A549 (cell line): Measurements from ENCODE around the gene SYNJ1. TPM values are rescaled to one million over a fixed set of nuclear protein-coding genes. Genes with fewer than 3 reads are reported as not detected.
A peak's percentile ranks its signal among the peaks of the same experiment; 100 is the strongest.

Experiments
- ATAC-seq, 2 experiments: fragments of 200-7000 bp in 1 of 2; fragments of >200 bp in 1 of 2; cut with Nextera tagmentation in 1 of 2; cut with Tn5 transposase in 1 of 2; 3 replicates each; pipeline versions ENCODE4 v1.8.0 to v1.9.1; 2018 to 2020; ENCODE audit warnings: mild to moderate bottlenecking in 1 of 2, moderate library complexity in 1 of 2
- CTCF ChIA-PET: fragments of 300-600 bp; sonication (Branson Sonifier 250); formaldehyde crosslinking; extraction: SDS; loops from one replicate; lab custom pipeline; 2021; ENCODE audit warnings: antibody characterized with exemption, inconsistent platforms; lab: Yijun Ruan, JAX
- POLR2A ChIA-PET: fragments of 350-600 bp; formaldehyde crosslinking; extraction: SDS; loops from one replicate; lab custom pipeline; 2021; ENCODE audit warnings: antibody characterized with exemption, inconsistent platforms; lab: Yijun Ruan, JAX
- DNase-seq, 2 experiments: peaks; one replicate each; pipeline versions ENCODE4 v3.0.0 to v3.0.0-alpha.2; 2011 to 2016; ENCODE audit warnings: low read depth in 1 of 2, low spot score in 1 of 2
- FAIRE-seq: peaks from 2 replicates; lab custom pipeline; 2011; peaks lifted over from hg19 to GRCh38; lab: Jason Lieb, UNC
- H3K27ac ChIP-seq, 2 experiments: fragments of >200 bp; sonication (Bioruptor Twin); formaldehyde crosslinking; 3 replicates each; pipeline ENCODE4 v1.5.1; 2016 to 2017
- H3K4me1 ChIP-seq: fragments of >200 bp; sonication (Bioruptor Twin); formaldehyde crosslinking; 3 replicates; pipeline ENCODE4 v1.6.1; 2016
- H3K4me2 ChIP-seq: fragments of >200 bp; sonication (Bioruptor Twin); formaldehyde crosslinking; 3 replicates; pipeline ENCODE4 v1.6.1; 2016
- H3K4me3 ChIP-seq: fragments of >200 bp; sonication (Bioruptor Twin); formaldehyde crosslinking; 3 replicates; pipeline ENCODE4 v1.5.1; 2016
- H3K9me3 ChIP-seq: fragments of >200 bp; sonication (Bioruptor Twin); formaldehyde crosslinking; 3 replicates; pipeline ENCODE4 v1.6.1; 2016
- CEBPB ChIP-seq, 2 experiments: fragments of >200 bp in 1 of 2; sonication (Bioruptor Twin) in 1 of 2; formaldehyde crosslinking in 1 of 2; IDR thresholded peaks; 2 replicates each; pipeline ENCODE4 v1.6.1; 2012 to 2016
- CHD2 ChIP-seq: fragments of 150-350 bp; IDR thresholded peaks from 2 replicates; pipeline ENCODE4 v1.6.1; 2014; ENCODE audit warnings: low read length; ENCODE audit not compliant: partially characterized antibody
- CHD4 ChIP-seq: fragments of 200-600 bp; sonication (generic); IDR thresholded peaks from 2 replicates; pipeline ENCODE4 v1.6.1; 2016; ENCODE audit warnings: antibody characterized with exemption, mild to moderate bottlenecking, borderline replicate concordance
- EHF ChIP-seq: fragments of 250-450 bp; sonication (Bioruptor Pico); IDR thresholded peaks from 2 replicates; pipeline ENCODE4 v1.5.0; 2020; ENCODE audit warnings: mild to moderate bottlenecking
- FOSB ChIP-seq: fragments of 250-450 bp; sonication (Bioruptor Pico); IDR thresholded peaks from 2 replicates; pipeline ENCODE4 v1.5.0; 2020; ENCODE audit warnings: mild to moderate bottlenecking, moderate library complexity
- GATA3 ChIP-seq: IDR thresholded peaks from 2 replicates; pipeline ENCODE4 v1.6.1; 2012; ENCODE audit warnings: borderline replicate concordance
- HDAC2 ChIP-seq: fragments of 200-600 bp; sonication (generic); IDR thresholded peaks from 2 replicates; pipeline ENCODE4 v1.6.1; 2016
- HOXA7 ChIP-seq: fragments of 250-450 bp; sonication (Bioruptor Pico); IDR thresholded peaks from 2 replicates; pipeline ENCODE4 v1.5.0; 2020; ENCODE audit warnings: mild to moderate bottlenecking, moderate library complexity
- KDM1A ChIP-seq: fragments of 200-600 bp; sonication (generic); IDR thresholded peaks from 2 replicates; pipeline ENCODE4 v1.6.1; 2016; ENCODE audit warnings: low read depth, mild to moderate bottlenecking
- KDM5A ChIP-seq: fragments of 200-600 bp; sonication (generic); IDR thresholded peaks from 2 replicates; pipeline ENCODE4 v1.6.1; 2016; ENCODE audit warnings: antibody characterized with exemption, mild to moderate bottlenecking
- MAFK ChIP-seq: fragments of 450-650 bp; IDR thresholded peaks from 2 replicates; pipeline ENCODE4 v1.6.1; 2014; ENCODE audit not compliant: partially characterized antibody
- MAX ChIP-seq: IDR thresholded peaks from 2 replicates; pipeline ENCODE4 v1.6.1; 2012
- NFE2L2 ChIP-seq: fragments of 150-350 bp; conservative IDR thresholded peaks from 2 replicates; pipeline ENCODE4 v1.6.1; 2014; ENCODE audit warnings: low read length
- NR3C1 ChIP-seq: fragments of >200 bp; sonication (Bioruptor Twin); formaldehyde crosslinking; IDR thresholded peaks from 3 replicates; pipeline ENCODE4 v1.6.1; 2017
- PHF8 ChIP-seq: fragments of 200-600 bp; sonication (generic); IDR thresholded peaks from 2 replicates; pipeline ENCODE4 v1.6.1; 2016; ENCODE audit warnings: low read depth, mild to moderate bottlenecking, antibody characterized with exemption, moderate library complexity, borderline replicate concordance
- POLR2AphosphoS2 ChIP-seq: conservative IDR thresholded peaks from 2 replicates; pipeline ENCODE4 v1.6.1; 2012; ENCODE audit warnings: low read length, improper control_type of control experiment, inconsistent platforms
- TFCP2L1 ChIP-seq: fragments of 250-450 bp; sonication (Bioruptor Pico); IDR thresholded peaks from 2 replicates; pipeline ENCODE4 v1.5.0; 2021; ENCODE audit warnings: mild to moderate bottlenecking
- ZFP36 ChIP-seq: fragments of 450-650 bp; IDR thresholded peaks from 2 replicates; pipeline ENCODE4 v1.6.1; 2014; ENCODE audit warnings: borderline replicate concordance; ENCODE audit not compliant: partially characterized antibody
- ZSCAN20 ChIP-seq: fragments of 250-450 bp; sonication (Bioruptor Pico); IDR thresholded peaks from 2 replicates; pipeline ENCODE4 v1.8.0; 2022; ENCODE audit warnings: mild to moderate bottlenecking, moderate library complexity
- WGBS: methylation state at CpG from one replicate; pipeline ENCODE4 v1.1.6; 2017; ENCODE audit errors: missing lambda C conversion rate; 5-methylcytosine and 5-hydroxymethylcytosine counted together
- polyA plus RNA-seq, 4 experiments: library from polyadenylated mRNA; depleted of rRNA in 3 of 4; stranded (reverse); fragments of >200 nt; fragmentation: RNase III in 1 of 4; extraction: RNeasy Plus Mini Kit Qiagen cat#74134 plus additional on column Dnase treatment in 1 of 4; gene quantifications; 2 replicates in 3 of 4; 3 replicates in 1 of 4; pipeline ENCODE4 v1.2.3, GENCODE V29; 2011 to 2017
- TF ChIP-seq, protein P1 (sequence below): fragments of >200 bp; sonication (Bioruptor Twin); formaldehyde crosslinking; IDR thresholded peaks from 3 replicates; pipeline ENCODE4 v1.6.1; 2016
- TF ChIP-seq, protein P2 (sequence below): fragments of >200 bp; sonication (Bioruptor Twin); formaldehyde crosslinking; IDR thresholded peaks from 3 replicates; pipeline ENCODE4 v1.5.1; 2016

Gene SYNJ1
- polyA plus RNA-seq, 2 of the 4 experiments (the other 2 are of a cell fraction): 2.3 to 3.8 TPM

DNA sequence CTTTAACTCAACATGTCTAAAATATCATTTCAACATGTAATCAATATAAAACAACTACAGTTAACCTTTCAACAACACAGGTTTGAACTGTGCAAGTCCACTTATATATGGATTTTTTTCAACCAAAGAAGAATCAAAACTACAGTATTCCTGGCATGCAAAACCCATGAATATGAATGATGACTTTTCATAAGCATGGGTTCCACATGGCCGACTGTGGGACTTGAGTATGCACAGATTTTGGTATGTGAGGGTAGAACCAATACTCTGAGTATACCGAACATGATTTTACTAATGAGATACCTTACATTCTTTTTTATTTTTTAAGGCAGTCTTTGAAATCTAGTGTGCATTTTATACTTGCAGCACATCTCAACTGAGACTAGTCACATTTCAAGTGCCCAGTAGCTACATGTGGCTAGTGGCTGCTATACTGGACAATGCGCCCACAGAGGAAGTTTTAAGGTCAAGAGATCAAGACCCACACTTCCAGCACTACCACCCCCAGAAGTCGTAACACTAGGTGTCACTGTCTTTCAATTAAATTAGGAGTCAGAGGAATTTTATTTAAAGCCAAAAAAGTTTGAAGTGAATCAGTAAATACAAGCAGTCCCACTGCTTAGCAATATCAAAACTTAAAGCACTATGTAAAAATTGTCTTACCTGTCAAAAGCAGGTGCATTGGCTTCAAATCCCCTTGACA, 40.0 kb downstream of the SYNJ1 start:
- no peak for ATAC-seq
- POLR2A ChIA-PET: no interaction called here
- TF ChIP-seq HDAC2 (no peak), PHF8 (no peak), CHD4 (no peak), ZSCAN20 (CRISPR knock-in tag) (no peak), FOSB (CRISPR knock-in tag) (no peak), EHF (CRISPR knock-in tag) (no peak), KDM5A (no peak), MAFK (no peak)
- TF ChIP-seq, protein P1, sequence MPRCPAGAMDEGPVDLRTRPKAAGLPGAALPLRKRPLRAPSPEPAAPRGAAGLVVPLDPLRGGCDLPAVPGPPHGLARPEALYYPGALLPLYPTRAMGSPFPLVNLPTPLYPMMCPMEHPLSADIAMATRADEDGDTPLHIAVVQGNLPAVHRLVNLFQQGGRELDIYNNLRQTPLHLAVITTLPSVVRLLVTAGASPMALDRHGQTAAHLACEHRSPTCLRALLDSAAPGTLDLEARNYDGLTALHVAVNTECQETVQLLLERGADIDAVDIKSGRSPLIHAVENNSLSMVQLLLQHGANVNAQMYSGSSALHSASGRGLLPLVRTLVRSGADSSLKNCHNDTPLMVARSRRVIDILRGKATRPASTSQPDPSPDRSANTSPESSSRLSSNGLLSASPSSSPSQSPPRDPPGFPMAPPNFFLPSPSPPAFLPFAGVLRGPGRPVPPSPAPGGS: no peak
- TF ChIP-seq, all 56 proteins: peak for 0
- no peaks in the 10 kb centered on the region for H3K9me3 ChIP-seq
- FAIRE-seq (no peak), DNase-seq (no peak)
- H3K4me2 ChIP-seq: no peak overlapping the region
- CTCF ChIA-PET: no interaction called here
- H3K4me3 ChIP-seq: no peak overlapping the region
- 73% methylated on average over 4 of the region's 4 CpGs for WGBS
- H3K4me1 ChIP-seq: no peaks in the 10 kb centered on the region
- H3K27ac ChIP-seq: no peak overlapping the region

DNA sequence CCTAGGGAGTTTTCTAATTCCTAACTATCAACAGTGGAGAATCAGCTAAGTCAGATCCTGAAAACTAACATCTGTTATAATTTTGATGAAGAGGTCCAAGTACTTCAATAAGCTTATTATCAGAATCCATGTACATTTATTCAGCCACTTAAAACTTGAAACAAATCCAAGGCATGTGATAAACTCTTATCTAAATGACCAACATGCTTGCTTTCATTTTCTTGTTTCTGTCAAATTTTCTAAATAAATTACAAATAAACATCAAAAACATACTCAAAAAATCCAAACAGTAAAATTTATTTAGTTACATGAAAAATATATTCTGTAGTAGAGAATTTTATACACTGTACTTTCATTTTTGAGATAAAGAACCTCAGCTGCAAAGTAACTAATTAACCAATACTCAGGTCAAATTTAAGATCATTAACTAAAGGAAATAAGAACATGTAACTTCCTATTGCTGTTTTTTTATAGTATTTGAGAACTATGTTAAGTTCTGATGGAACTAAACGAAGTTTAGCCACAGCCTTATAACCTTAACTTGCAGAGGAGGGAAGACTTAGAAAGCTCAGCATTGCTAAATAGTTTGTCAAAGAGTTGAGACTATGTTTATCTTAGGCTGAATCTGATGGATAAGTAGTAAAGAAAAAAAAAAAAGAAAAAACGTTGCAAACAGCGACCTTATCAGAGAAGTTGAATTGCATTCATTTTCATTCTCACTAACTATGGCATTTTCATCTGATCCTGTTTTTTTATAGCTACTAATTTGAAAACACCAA, 44.9 kb downstream of the SYNJ1 start:
- Histone ChIP-seq H3K4me1 (no peaks in the 10 kb centered on the region), H3K4me3 (no peak overlapping the region), H3K4me2 (peak overlapping the region; percentile 13; the same call in 1 of the 3 replicates), H3K27ac (no peak overlapping the region), H3K9me3 (no peaks in the 10 kb centered on the region)
- ChIA-PET CTCF (interaction anchor here (1.0 to 1.3 kb wide), 2 partner anchors 25 to 88 kb away, joined by 3 to 4 read pairs; partner anchors contain the start of gene PAXBP1), POLR2A (no interaction called here)
- no peak for FAIRE-seq
- DNase-seq: no peak
- no peak for ATAC-seq
- 33% methylated on average over 3 of the region's 3 CpGs for WGBS
- TF ChIP-seq, protein P2, sequence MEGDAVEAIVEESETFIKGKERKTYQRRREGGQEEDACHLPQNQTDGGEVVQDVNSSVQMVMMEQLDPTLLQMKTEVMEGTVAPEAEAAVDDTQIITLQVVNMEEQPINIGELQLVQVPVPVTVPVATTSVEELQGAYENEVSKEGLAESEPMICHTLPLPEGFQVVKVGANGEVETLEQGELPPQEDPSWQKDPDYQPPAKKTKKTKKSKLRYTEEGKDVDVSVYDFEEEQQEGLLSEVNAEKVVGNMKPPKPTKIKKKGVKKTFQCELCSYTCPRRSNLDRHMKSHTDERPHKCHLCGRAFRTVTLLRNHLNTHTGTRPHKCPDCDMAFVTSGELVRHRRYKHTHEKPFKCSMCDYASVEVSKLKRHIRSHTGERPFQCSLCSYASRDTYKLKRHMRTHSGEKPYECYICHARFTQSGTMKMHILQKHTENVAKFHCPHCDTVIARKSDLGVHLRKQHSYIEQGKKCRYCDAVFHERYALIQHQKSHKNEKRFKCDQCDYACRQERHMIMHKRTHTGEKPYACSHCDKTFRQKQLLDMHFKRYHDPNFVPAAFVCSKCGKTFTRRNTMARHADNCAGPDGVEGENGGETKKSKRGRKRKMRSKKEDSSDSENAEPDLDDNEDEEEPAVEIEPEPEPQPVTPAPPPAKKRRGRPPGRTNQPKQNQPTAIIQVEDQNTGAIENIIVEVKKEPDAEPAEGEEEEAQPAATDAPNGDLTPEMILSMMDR: no peak
- TF ChIP-seq NR3C1 (no peak), KDM1A (no peak), CEBPB (IDR thresholded peaks at IDR 0.05) (no peak), CHD2 (no peak), TFCP2L1 (CRISPR knock-in tag) (no peak), NFE2L2 (no peak), MAX (no peak), GATA3 (no peak), ZSCAN20 (CRISPR knock-in tag) (no peak), ZFP36 (no peak), HOXA7 (CRISPR knock-in tag) (no peak), POLR2AphosphoS2 (no peak), CHD4 (no peak)
